ENCODE measurements around the gene CUX1. TPM values are rescaled to one million over a fixed set of nuclear protein-coding genes. Genes with fewer than 3 reads are reported as not detected.

CUX1 gene
- total RNA-seq, 4 donors from 2014 or later, result 52.5 to 93.6 (median 63.7) TPM

DNA sequence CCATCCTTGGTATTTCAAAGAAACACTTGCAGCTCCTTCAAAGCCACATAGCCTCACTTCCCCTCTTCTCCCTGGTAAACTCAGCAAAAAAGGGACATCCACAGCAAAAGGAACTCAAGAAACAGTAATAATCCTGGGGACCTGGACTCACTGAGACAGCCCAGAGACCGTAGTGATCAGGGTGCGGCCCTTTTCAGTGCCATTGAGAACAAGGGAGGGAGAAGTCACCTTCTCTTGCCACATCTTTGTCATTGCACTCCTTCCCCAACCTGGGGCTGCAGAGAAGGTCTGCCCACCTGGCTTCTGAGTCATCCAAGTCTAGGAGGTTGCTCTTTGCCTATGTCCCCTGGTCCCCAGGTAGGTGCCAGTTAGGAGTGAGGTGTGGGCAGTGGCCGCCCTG lies 375.4 kb downstream of the CUX1 start:
- no peak for DNase-seq (ENCODE audit: low spot score in 2 of 2)
- WGBS, result 96% methylated on average over 3 of the region's 3 CpGs
- no peak overlapping the region for H3K27ac ChIP-seq
- H3K9me3 ChIP-seq, result no peaks in the 10 kb centered on the region
- TF ChIP-seq, protein P1, sequence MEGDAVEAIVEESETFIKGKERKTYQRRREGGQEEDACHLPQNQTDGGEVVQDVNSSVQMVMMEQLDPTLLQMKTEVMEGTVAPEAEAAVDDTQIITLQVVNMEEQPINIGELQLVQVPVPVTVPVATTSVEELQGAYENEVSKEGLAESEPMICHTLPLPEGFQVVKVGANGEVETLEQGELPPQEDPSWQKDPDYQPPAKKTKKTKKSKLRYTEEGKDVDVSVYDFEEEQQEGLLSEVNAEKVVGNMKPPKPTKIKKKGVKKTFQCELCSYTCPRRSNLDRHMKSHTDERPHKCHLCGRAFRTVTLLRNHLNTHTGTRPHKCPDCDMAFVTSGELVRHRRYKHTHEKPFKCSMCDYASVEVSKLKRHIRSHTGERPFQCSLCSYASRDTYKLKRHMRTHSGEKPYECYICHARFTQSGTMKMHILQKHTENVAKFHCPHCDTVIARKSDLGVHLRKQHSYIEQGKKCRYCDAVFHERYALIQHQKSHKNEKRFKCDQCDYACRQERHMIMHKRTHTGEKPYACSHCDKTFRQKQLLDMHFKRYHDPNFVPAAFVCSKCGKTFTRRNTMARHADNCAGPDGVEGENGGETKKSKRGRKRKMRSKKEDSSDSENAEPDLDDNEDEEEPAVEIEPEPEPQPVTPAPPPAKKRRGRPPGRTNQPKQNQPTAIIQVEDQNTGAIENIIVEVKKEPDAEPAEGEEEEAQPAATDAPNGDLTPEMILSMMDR (IDR thresholded peaks at IDR 0.05), result no peak
- no peak for TF ChIP-seq POLR2A (IDR thresholded peaks at IDR 0.05)
- TF ChIP-seq POLR2AphosphoS5 (IDR thresholded peaks at IDR 0.05), result no peak
- no peak for TF ChIP-seq EP300 (IDR thresholded peaks at IDR 0.05)
- peaks cover 35% of the 10 kb centered on the region for H3K36me3 ChIP-seq
- no peaks in the 10 kb centered on the region for H3K4me1 ChIP-seq
- H3K4me3 ChIP-seq, result no peak overlapping the region
- H3K27me3 ChIP-seq, result no peaks in the 10 kb centered on the region

DNA sequence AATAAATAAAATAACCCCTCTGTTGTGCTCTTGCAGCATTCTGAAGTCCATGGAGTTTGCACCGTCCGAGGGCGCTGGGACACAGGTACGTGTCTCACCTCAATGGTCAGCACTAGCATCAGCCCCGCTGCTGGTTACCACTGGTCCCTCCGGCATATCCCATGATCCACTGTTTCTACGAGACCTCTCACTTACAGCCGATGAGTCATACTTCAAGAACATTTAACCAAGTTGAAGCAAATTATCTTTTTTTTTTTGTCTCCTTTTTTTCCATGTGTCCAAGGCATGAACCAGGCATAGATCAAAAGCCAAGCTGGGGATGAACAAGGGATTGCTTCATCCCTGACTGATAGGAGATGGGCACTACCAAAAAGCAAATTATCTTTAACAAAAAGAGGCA lies 376.4 kb downstream of the CUX1 start:
- Histone ChIP-seq H3K4me3 (no peak overlapping the region), H3K4me1 (no peaks in the 10 kb centered on the region), H3K27me3 (no peaks in the 10 kb centered on the region), H3K9me3 (no peaks in the 10 kb centered on the region), H3K27ac (no peak overlapping the region), H3K36me3 (peaks cover 37% of the 10 kb centered on the region)
- 97% methylated on average over 8 of the region's 8 CpGs for WGBS
- no peak for DNase-seq (ENCODE audit: low spot score in 2 of 2)
- TF ChIP-seq EP300 (IDR thresholded peaks at IDR 0.05) (no peak), POLR2A (IDR thresholded peaks at IDR 0.05) (no peak), POLR2AphosphoS5 (IDR thresholded peaks at IDR 0.05) (no peak)
- TF ChIP-seq, protein P1 (IDR thresholded peaks at IDR 0.05), result no peak

DNA sequence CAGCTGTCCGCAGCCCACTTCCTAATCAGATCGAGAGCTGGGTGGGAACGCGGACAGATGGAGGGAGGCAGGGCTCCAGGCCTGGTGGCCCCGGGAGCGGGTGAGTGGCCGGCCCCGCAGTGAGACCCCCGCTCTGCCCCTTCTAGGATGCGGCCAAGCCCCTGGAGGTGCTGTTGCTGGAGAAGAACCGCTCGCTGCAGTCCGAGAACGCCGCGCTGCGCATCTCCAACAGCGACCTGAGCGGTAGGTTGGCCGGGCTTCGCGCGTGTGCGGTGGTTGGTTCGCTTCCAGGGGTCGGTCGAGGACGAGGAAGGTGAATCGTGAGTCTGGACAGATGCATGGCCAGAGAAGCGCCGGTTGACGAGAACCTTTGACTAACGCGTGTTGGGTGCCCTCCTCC lies 377.9 kb downstream of the CUX1 start:
- Histone ChIP-seq H3K4me3 (no peak overlapping the region), H3K4me1 (no peaks in the 10 kb centered on the region), H3K36me3 (peaks cover 31% of the 10 kb centered on the region), H3K27ac (no peak overlapping the region), H3K27me3 (no peaks in the 10 kb centered on the region), H3K9me3 (no peaks in the 10 kb centered on the region)
- no peak for DNase-seq (ENCODE audit: low spot score in 2 of 2)
- no peak for TF ChIP-seq POLR2A (IDR thresholded peaks at IDR 0.05)
- TF ChIP-seq, protein P1 (IDR thresholded peaks at IDR 0.05), result no peak
- no peak for TF ChIP-seq EP300 (IDR thresholded peaks at IDR 0.05)
- TF ChIP-seq POLR2AphosphoS5 (IDR thresholded peaks at IDR 0.05), result no peak
- WGBS, result 95% methylated on average over 34 of the region's 34 CpGs

DNA sequence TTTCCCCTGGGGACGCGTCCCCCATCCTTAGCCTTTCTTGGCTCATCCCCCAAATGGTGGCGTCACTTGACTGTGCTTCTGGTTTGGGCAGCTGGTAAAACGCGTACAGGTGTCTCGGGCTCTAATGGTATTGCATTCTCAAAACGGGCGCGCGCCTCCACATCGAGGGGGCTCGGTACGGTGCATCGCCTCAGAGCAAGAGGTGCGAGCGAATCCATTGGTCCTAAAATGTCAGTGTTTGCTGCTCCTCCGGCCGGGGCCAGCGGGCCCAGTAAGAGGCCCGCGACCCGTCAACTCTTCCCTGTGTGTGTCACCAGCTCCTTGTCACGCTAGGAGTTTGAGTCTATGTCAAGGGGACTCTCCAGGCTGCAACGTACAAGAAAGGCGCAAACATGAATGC lies 378.6 kb downstream of the CUX1 start:
- Histone ChIP-seq H3K9me3 (no peaks in the 10 kb centered on the region), H3K27ac (no peak overlapping the region), H3K36me3 (peaks cover 28% of the 10 kb centered on the region), H3K27me3 (no peaks in the 10 kb centered on the region), H3K4me1 (no peaks in the 10 kb centered on the region), H3K4me3 (no peak overlapping the region)
- TF ChIP-seq, protein P1 (IDR thresholded peaks at IDR 0.05), result no peak
- TF ChIP-seq EP300 (IDR thresholded peaks at IDR 0.05), result no peak
- TF ChIP-seq POLR2A (IDR thresholded peaks at IDR 0.05), result no peak
- no peak for TF ChIP-seq POLR2AphosphoS5 (IDR thresholded peaks at IDR 0.05)
- no peak for DNase-seq (ENCODE audit: low spot score in 2 of 2)
- WGBS, result 96% methylated on average over 25 of the region's 25 CpGs

DNA sequence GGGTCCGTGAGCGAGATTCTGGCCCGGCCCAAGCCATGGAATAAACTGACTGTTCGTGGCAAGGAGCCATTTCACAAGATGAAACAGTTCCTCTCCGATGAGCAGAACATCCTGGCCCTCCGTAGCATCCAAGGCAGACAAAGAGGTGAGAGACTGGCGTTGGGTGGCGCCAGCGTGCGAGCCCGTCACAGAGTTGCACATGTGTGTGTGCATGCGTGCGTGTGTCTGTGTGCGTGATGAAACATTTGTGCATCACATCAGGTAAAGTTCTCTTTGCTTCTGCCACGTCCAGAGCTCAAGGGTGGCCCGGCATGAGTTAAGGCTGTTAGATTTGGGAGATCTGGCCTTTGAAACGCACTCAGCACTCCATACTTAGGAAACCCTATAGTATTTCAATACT lies 379.7 kb downstream of the CUX1 start:
- no peaks in the 10 kb centered on the region for H3K27me3 ChIP-seq
- H3K36me3 ChIP-seq, result peaks cover 34% of the 10 kb centered on the region
- no peak overlapping the region for H3K4me3 ChIP-seq
- no peak overlapping the region for H3K27ac ChIP-seq
- DNase-seq (ENCODE audit: low spot score in 2 of 2), result no peak
- no peak for TF ChIP-seq POLR2AphosphoS5 (IDR thresholded peaks at IDR 0.05)
- TF ChIP-seq, protein P1 (IDR thresholded peaks at IDR 0.05), result no peak
- no peak for TF ChIP-seq EP300 (IDR thresholded peaks at IDR 0.05)
- no peak for TF ChIP-seq POLR2A (IDR thresholded peaks at IDR 0.05)
- 97% methylated on average over 17 of the region's 17 CpGs for WGBS
- H3K4me1 ChIP-seq, result no peaks in the 10 kb centered on the region
- H3K9me3 ChIP-seq, result no peaks in the 10 kb centered on the region

All from suprapubic skin (tissue), 4 donors.